SK-N-SH (cell line): ENCODE measurements around the gene MRPS22.

Experiments used
- CTCF ChIP-seq: fragments of 200-600 bp; sonication (generic); IDR thresholded peaks from 2 replicates; pipeline ENCODE4 v1.6.1; 2017; ENCODE audit warnings: antibody characterized with exemption, mild to moderate bottlenecking, moderate library complexity
- ELF1 ChIP-seq: IDR thresholded peaks from 2 replicates; pipeline ENCODE4 v1.4.0; 2012
- GABPA ChIP-seq: IDR thresholded peaks from 2 replicates; pipeline ENCODE4 v1.4.0; 2012; ENCODE audit warnings: low read depth, mild to moderate bottlenecking
- JUND ChIP-seq: IDR thresholded peaks from 2 replicates; pipeline ENCODE4 v1.4.0; 2012
- MXI1 ChIP-seq: IDR thresholded peaks from 2 replicates; pipeline ENCODE4 v1.6.1; 2012; ENCODE audit warnings: mild to moderate bottlenecking, low read depth, low read length, improper control_type of control experiment
- POLR2AphosphoS5 ChIP-seq: IDR thresholded peaks from 2 replicates; pipeline ENCODE4 v1.6.1; 2012; ENCODE audit warnings: low read depth, low read length

DNA sequence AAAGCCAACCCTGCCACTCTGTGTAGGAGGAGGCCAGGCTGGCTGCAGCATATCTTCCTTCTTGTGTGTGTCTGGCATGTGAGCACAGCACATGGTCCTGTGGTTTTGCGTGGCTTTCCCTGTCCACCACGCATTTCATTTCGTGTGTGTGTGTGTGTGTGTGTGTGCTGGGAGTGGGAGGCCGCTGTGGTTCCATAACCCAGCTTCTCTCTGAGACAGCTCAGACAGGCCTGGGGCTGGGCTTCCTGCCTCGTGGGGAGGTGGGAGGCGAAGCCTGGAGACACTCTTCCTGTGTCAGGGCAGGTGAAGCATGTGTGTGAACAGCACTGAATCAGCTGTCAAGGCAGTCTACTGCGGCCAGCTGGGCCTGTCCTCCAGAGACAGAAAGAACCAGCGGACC, 16.0 kb upstream of the MRPS22 start:
- TF ChIP-seq CTCF (no peak), GABPA (no peak), ELF1 (no peak), MXI1 (no peak), JUND (no peak), POLR2AphosphoS5 (no peak)
